NCI-H748 (cell line): ENCODE data around the gene HDHD3.
A peak's percentile ranks its signal among the peaks of the same experiment; 100 is the strongest.
"Not testable (repeated sequence)": the region's sequence is repeated elsewhere in the genome, so short reads cannot be mapped to it uniquely, and the experiment has no call there.

Experiments
- DNase-seq: peaks from one replicate; lab custom pipeline; 2025; ENCODE audit not compliant: unreplicated experiment; lab: John Stamatoyannopoulos, UW

HDHD3 gene

GRCh38 chr9:113376634-113377567 lies at the start of gene HDHD3:
Gene HDHD3, minus strand, starts transcription at chr9:113376986. Its CDS starts 2,632 bp downstream, at chr9:113374354.
- DNase-seq: peak; percentile 83

- DNase-seq: no peak
These were observed 48.3 kb upstream of the HDHD3 start for GRCh38 chr9:113425072-113425471.

- no peak for DNase-seq
These were observed 44.9 kb upstream of the HDHD3 start for GRCh38 chr9:113421726-113422125.

DNA sequence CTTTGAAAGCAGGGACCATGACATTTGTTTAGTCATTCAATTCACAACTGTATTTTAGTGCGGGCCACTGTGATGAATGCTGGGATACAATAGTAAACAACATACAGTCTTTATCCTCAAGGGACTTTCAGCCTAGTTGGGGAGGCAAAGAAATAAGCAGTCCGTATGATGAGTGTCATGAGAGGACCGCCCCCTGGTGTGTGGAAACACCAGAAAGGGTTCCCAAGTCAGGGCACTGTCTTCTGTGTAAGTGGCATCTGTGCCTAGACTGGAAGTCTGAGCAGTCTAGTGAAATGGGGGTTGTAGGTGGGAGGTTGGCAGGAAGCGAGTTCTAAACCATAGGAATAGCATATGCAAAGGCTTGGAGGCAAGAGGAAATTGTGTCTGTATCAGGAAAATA lies 40.6 kb upstream of the HDHD3 start:
- DNase-seq: no peak

- no peak for DNase-seq
These were observed 39.4 kb upstream of the HDHD3 start for GRCh38 chr9:113416149-113416721.

DNA sequence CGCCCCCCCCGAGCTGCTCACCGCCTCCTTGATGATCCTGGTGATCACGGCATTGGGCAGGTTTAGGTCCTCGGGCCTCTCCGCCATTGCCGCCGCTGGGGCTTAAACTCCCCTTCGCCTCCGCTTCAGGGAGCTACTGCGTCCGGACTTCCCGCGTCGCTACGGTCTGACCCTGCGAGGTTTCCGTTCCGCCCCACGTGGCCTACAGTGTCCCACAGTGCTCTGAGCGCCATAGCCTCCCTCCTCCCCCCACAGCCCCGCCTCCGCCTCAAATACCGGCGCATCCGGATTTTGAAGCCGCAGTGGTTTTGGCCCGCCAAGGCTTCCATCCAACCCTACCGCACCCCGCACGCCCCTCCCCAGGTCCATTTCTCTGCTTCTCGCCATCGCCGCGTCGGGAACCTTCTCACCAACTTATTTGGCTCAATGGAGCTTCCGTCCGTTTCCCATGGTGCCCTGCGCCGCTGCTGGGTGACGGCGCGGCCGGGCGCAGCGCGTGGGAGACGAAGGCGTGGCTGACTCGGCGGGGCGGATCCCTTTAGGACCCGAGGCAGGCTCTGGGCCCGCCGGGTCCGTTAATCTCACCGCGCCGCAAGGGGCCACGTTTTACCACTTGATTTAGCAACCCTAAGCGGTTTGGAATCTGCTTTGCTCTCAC lies 33.5 kb upstream of the HDHD3 start, which contains the start of the genes C9orf43 and POLE3:
Gene C9orf43, plus strand, starts transcription at position 541 of the 658 bp plus-strand sequence. CDS start 2,747 bp downstream, outside the sequence.
Gene POLE3, minus strand, starts transcription at position 469 of the 658 bp plus-strand sequence. Its CDS starts 382 bp downstream, at position 87.
- DNase-seq: peak; percentile 97

DNA sequence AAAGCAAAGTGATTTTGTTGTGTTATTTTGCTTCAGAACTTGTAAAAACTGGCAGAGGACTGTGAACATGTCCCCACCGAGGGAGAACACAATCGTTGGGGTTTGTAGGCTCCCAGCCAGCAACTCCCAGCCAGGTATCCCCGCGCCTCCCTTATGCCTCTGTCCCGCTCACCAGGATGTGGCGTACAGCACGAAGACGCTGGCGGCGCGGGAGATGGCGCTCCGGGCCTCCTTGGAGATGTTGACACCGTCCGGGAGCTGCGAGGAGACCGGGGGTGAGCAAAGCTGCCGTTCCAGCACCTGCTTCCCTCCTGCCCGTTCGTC lies 33.1 kb upstream of the HDHD3 start:
- no peak for DNase-seq

- DNase-seq: no peak
These were observed 32.7 kb upstream of the HDHD3 start for GRCh38 chr9:113409481-113409880.

DNA sequence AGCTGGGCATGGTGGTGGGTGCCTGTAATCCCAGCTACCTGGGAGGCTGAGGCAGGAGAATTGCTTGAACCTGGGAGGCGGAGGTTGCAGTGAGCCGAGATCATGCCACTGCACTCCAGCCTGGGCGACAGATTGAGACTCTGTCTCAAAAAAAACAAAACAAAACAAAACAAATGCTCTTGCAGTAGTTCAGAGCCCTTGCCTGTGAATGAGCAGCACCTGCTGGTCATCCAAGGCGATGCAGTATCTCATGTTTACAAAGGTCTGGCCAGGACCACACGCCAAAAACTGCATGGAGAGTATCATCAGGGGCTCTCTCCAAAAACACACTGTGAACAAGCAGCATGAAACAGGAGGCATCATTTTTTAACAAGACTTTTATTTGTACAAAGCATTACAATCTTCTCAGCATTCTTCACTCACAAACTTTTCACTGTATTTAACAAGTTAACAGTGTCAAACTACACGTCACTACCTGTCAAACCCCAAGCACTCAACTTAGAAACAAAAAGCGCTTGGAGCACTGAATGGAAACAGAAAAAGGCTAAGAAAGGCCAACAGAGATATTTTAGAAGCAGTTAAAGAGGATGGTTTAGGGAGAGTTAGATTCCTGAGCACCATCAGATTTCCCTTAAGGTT lies 30.2 kb upstream of the HDHD3 start:
- DNase-seq: peak; percentile 54

- not testable (repeated sequence) for DNase-seq
These were observed 29.6 kb upstream of the HDHD3 start for GRCh38 chr9:113406353-113406752.

- DNase-seq: no peak
These were observed 26.9 kb upstream of the HDHD3 start for GRCh38 chr9:113403646-113404045.

- peak; percentile 99 for DNase-seq
These were observed 24.4 kb upstream of the HDHD3 start, which contains the start of gene ALAD for GRCh38 chr9:113401027-113401792. Gene ALAD, minus strand, starts transcription at chr9:113401284. Its CDS starts 7,725 bp downstream, at chr9:113393559.

DNA sequence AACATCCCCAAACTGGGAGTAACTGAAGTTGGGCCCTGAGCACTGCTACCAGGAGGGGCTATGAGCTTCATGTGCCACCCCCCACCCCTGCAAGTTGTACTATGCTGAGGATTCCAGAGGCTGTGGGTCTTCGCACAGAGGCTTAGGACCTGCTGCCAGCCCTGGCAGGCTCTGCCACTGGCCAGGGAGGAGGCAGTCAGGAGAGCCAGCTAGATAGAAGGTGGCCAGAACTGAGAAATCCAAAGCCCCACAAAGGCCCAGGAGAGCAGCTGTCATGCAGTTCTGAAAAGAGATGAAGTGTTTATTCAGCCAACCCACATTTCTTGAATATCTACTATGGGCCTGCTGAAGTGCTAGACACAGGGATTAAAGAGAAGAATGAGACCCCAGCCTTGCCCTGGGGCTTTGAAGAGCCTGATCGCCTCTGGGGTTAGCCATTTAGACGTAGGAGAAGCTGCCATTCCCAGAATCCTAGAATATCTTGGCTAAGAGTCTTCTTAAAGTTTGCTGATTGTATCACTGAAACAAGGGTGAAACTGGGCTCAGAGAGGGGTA lies 22.9 kb upstream of the HDHD3 start:
- peak; percentile 9 for DNase-seq

- DNase-seq: no peak
These were observed 22.0 kb upstream of the HDHD3 start for GRCh38 chr9:113398796-113399195.

DNA sequence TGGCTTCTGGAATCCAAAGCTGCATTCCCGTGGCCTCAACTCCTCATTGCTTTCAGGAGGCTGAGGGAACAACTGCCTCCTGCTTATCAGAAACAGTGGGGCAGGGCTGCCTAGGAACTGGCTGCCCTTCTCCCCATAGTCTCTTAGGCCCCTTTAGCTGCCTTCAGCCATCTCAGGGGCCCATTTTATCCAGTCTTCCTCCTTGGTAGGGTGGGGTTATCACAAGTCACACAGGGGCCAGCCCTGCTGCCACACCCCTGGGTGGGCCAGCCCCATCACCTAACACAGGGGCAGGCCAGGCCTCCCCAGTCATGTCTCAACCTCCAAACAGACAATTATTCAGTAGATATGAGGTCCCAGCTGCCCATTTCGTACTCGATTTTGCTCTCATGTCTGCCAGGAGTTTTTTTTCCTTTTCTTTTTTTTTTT lies 20.4 kb upstream of the HDHD3 start:
- no peak for DNase-seq

DNA sequence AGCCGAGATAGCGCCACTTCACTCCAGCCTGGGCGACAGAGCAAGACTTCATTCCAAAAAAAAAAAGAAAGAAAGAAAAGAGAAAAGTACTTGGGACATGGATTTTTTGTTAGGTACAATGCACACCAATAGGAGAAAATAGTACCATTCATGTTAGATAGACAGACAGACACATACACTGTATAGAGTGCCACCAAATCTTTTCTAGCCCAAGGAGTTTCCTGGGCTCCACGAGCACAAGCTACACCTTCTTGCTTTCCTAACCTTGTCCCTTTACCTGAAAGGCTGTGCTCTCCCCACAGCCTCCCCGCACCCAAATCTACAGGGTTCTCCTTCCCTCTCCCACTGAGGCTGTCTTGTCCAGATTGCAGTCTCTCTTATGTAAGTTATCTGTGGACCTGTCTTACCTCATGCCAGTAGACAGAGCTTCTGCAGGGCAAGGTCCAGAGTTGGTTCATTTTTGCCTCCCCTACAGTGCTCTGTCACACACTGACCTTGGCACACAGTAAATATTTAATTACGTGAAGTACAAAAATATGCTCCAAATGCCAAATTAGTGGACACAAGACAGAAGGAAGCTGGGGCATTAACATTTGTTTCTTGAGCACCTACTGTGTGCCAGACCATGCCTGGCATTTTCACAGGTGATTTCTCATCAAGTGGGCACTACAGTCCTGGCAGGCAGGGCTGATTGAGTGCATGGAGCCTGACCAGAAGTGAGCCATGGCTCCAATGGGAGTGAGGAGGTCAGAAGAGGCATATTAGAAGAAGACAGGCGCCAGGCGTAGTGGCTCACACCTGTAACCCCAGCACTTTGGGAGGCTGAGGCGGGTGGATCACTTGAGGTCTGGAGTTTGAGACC lies 18.4 kb upstream of the HDHD3 start:
- DNase-seq: no peak

DNA sequence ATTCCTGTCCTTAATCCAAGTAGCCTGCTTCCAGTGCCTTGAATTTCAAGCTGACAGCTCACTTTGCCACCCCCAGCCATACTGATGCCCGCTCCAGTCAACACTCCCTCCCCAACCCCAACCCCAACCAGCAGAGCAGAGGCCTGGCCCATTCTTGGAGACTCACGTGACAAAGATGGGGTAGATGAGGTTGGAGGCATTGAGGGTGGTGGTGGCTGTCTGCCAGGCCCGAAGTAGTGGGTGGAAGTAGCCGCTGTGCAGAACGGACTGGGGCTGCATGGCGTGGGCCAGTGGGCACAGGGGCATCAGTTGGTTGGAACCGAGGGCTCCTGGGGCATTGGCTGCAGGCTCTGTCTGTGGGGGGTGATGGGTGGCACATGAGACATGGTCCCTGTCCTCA lies 16.5 kb upstream of the HDHD3 start:
- DNase-seq: no peak

- no peak for DNase-seq
These were observed 15.1 kb upstream of the HDHD3 start for GRCh38 chr9:113391917-113392316.
